SK-N-SH treated with all-trans-retinoic acid at 6 μM for 48 hours (cell line): Measurements from ENCODE around the gene FOXN3.

ENCODE experiments used
- ESRRG ChIP-seq: fragments of 250-450 bp; sonication (Bioruptor Pico); IDR thresholded peaks from 2 replicates; pipeline ENCODE4 v1.6.1; 2021; ENCODE audit warnings: mild to moderate bottlenecking
- ISL1 ChIP-seq: fragments of 250-450 bp; sonication (Bioruptor Pico); IDR thresholded peaks from 2 replicates; pipeline ENCODE4 v2.1.2; 2022; ENCODE audit warnings: mild to moderate bottlenecking, moderate library complexity
- OSR1 ChIP-seq: fragments of 250-450 bp; sonication (Bioruptor Pico); IDR thresholded peaks from 2 replicates; pipeline ENCODE4 v1.8.0; 2022; ENCODE audit warnings: moderate library complexity, mild to moderate bottlenecking, inconsistent platforms
- PPARA ChIP-seq: fragments of 250-450 bp; sonication (Bioruptor Pico); IDR thresholded peaks from 2 replicates; pipeline ENCODE4 v1.5.0; 2020; ENCODE audit warnings: mild to moderate bottlenecking, borderline replicate concordance
- ZC3H10 ChIP-seq: fragments of 250-450 bp; sonication (Bioruptor Pico); IDR thresholded peaks from 2 replicates; pipeline ENCODE4 v1.5.1; 2021; ENCODE audit warnings: mild to moderate bottlenecking, moderate library complexity
- ZFP3 ChIP-seq: fragments of 250-450 bp; sonication (Bioruptor Pico); IDR thresholded peaks from 2 replicates; pipeline ENCODE4 v1.5.0; 2020; ENCODE audit warnings: mild to moderate bottlenecking, moderate library complexity
- ZNF70 ChIP-seq: fragments of 450-650 bp; formaldehyde crosslinking; IDR thresholded peaks from 2 replicates; pipeline ENCODE4 v1.5.0; 2020; ENCODE audit warnings: mild to moderate bottlenecking, moderate library complexity

- TF ChIP-seq ISL1 (CRISPR knock-in tag) (no peak), ZC3H10 (CRISPR knock-in tag) (no peak), ESRRG (no peak), OSR1 (CRISPR knock-in tag) (no peak), ZFP3 (CRISPR knock-in tag) (no peak), ZNF70 (CRISPR knock-in tag) (no peak), PPARA (no peak)
These were observed 245.9 kb downstream of the FOXN3 start for GRCh38 chr14:89171168-89171567.
